ENCODE measurements around the gene IDI2.

DNA sequence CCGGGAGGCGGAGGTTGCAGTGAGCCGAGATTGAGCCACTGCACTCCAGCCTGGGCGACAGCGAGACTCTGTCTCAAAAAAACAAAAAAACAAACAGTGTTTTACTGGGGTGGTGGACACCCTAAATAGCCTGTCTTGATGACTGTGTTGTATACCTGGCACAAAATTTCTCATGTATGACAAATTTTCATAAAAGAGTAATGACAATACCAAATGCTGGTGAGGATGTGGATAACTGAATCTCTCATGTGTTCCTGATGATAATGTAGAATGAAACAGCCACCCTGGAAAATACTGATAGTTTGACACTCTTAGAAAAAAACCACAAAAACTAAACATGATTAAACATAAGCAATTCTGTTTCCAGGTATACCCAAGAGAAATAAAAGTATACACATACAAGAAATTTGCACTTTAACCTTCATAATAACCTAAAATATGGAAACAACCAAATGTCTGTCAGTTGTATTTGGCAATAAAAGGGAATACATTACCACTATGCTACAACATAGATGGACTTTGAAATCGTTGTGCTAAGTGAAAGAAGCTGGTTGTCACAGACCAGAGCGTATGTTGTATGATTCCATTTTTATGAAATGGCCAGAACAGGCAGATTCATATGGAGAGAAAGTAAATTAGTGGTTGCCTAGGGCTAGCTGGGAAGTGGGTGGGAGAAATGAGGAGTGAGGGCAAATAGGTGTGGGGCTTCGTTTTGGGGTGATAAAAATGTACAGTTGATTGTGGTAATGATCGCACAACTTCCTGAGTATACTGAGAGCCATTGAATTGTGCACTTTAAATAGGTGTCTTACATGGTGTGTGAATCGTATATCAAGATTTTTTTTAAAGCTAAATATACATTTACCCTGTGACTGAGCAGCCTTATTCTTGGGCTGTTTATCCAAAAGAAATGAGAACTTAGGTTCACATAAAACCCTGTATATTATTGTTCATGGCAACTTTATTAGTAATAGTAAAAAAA lies 43.0 kb upstream of the IDI2 start:
- TF ChIP-seq CTCF (IDR thresholded peaks at IDR 0.05; ENCODE audit: low read depth, low read length, poor library complexity, severe bottlenecking): no peak
- no peak for TF ChIP-seq EZH2phosphoT487 (IDR thresholded peaks at IDR 0.05; ENCODE audit: borderline replicate concordance, low read length)
